Large intestine (tissue), 3 donors: ENCODE measurements around the gene LMCD1. TPM values are rescaled to one million over a fixed set of nuclear protein-coding genes. Genes with fewer than 3 reads are reported as not detected.
"Not testable (repeated sequence)": the region's sequence is repeated elsewhere in the genome, so short reads cannot be mapped to it uniquely, and the experiment has no call there.

Experiments used
- DNase-seq, 2 donors: peaks; one replicate each; pipeline versions ENCODE4 v3.0.0 to v3.0.0-alpha.2; 2013
- H3K27ac ChIP-seq: one replicate; pipeline ENCODE4 v1.5.1; 2013; ENCODE audit warnings: low read length
- H3K27me3 ChIP-seq: 2 replicates; pipeline ENCODE4 v1.6.1; 2013; ENCODE audit warnings: low read length; ENCODE audit not compliant: control insufficient read depth, insufficient read depth
- H3K36me3 ChIP-seq: 2 replicates; pipeline ENCODE4 v1.6.1; 2013; ENCODE audit warnings: low read length; ENCODE audit not compliant: control insufficient read depth, insufficient read depth
- H3K4me1 ChIP-seq: one replicate; pipeline ENCODE4 v1.6.1; 2013; ENCODE audit warnings: low read length; ENCODE audit not compliant: control insufficient read depth, insufficient read depth
- H3K4me3 ChIP-seq: one replicate; pipeline ENCODE4 v1.5.1; 2013; ENCODE audit warnings: low read length
- H3K9me3 ChIP-seq: one replicate; pipeline ENCODE4 v1.6.1; 2013; ENCODE audit warnings: mild to moderate bottlenecking, low read depth, low read length, moderate library complexity; ENCODE audit not compliant: control insufficient read depth
- WGBS: methylation state at CpG from one replicate; pipeline ENCODE4 v1.1.5; 2013; ENCODE audit warnings: low lambda C conversion rate; ENCODE audit not compliant: insufficient coverage; 5-methylcytosine and 5-hydroxymethylcytosine counted together
- polyA plus RNA-seq: library from polyadenylated mRNA; unstranded; fragments of 120-200 nt; gene quantifications from one replicate; pipeline ENCODE4 v1.2.1, GENCODE V29; 2013

The LMCD1 gene
- polyA plus RNA-seq, 1 donor: 14.4 TPM

DNA sequence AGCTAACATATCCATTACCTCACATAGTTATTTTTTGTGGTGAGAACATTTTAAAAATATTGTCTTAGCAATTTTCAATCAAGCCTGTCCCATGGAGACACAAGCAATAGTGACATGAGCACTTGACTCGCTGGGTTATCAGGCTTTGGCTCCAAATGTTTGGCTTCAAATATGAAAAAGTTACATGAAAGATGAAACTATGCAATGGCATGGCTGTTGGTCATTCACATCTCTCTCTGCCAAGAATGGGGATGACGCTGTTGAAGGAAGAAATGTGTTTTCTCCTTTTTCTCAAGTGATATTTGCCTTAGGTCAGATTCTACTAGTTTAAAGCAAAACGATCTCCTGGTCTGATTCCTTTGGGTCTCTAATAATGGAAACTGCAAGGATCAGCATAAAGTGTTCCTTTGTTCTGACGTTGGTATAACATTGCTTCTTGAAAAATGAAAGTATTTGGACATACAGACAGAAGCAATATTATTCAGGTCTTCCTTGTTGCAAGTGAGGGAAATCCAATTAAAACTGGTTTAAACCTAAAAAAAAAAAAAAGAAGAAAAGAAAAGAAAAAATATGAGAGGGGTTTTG lies 71.8 kb downstream of the LMCD1 start:
- no peak for DNase-seq
- 86% methylated on average over 2 of the region's 4 CpGs for WGBS
- Histone ChIP-seq H3K27ac (no peak overlapping the region), H3K27me3 (no peaks in the 10 kb centered on the region), H3K36me3 (peaks cover 3% of the 10 kb centered on the region), H3K9me3 (no peaks in the 10 kb centered on the region), H3K4me1 (no peaks in the 10 kb centered on the region), H3K4me3 (no peak overlapping the region)

DNA sequence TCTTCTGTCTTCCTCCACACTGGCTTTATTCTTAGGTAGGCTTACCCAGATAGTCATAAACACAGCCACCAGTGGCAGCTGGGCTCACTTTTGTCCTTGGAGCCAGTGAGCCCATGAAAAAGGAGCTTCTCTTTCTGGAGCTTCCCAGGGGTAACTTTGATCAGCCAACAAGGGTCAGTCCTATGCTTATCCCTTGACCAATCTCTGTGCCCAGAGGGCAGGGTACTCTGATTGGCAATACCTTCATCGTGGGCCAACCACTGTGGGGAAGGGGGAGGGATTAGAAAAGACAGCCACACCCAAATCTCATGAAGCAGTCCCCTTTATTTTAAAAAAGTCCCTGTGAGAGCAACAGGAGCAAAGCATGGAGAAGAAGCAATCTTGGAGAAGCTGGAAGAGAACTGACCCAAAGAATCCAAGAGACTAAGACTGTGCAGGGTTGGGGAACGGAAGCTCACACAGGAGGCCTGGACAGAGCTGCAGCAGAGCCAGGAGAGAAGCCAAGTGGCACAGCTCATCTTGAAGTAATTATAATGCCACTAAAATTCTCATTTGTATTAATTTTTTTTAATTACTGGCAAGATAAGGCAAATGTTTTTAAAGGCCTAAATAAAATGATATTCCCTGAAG lies 72.5 kb downstream of the LMCD1 start:
- WGBS: no CpG with 5 or more reads among the region's 2 CpGs
- Histone ChIP-seq H3K4me1 (no peaks in the 10 kb centered on the region), H3K9me3 (no peaks in the 10 kb centered on the region), H3K36me3 (no peaks in the 10 kb centered on the region), H3K27ac (no peak overlapping the region), H3K4me3 (no peak overlapping the region), H3K27me3 (no peaks in the 10 kb centered on the region)
- no peak for DNase-seq

DNA sequence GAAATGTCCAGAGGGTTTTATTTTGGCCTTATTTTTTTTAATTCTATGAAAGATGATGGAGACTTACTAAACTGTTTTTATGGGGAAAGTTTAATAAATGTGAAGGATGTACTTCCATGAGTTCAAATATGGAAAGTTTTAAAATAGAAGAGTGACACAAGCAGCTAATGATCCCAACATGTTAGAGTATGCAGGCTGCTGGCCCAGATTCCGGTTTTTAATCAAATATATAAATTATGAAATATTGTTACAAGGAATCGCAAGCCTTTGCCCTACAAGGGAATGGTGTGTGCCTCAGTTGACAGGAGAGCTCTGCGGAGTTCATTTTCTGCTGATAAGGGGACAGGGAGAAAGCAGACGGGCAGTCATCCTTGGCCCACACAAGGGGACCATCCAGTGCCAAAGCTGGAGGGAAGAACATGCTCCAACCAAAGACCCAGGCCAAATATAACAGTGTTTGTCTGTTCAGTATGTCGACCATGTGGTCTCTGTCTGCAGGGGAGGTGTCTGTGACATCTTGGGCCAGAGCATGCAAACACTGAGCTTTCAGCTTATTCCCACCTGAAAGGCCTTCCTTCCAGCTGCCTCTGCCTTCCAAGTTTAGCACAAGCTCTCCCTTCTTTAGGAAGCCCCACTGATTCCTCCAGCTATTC lies 73.2 kb downstream of the LMCD1 start:
- no peak for DNase-seq
- no peaks in the 10 kb centered on the region for H3K27me3 ChIP-seq
- H3K27ac ChIP-seq: no peak overlapping the region
- WGBS: no CpG with 5 or more reads among the region's 5 CpGs
- H3K4me3 ChIP-seq: no peak overlapping the region
- no peaks in the 10 kb centered on the region for H3K9me3 ChIP-seq
- H3K36me3 ChIP-seq: no peaks in the 10 kb centered on the region
- no peaks in the 10 kb centered on the region for H3K4me1 ChIP-seq

DNA sequence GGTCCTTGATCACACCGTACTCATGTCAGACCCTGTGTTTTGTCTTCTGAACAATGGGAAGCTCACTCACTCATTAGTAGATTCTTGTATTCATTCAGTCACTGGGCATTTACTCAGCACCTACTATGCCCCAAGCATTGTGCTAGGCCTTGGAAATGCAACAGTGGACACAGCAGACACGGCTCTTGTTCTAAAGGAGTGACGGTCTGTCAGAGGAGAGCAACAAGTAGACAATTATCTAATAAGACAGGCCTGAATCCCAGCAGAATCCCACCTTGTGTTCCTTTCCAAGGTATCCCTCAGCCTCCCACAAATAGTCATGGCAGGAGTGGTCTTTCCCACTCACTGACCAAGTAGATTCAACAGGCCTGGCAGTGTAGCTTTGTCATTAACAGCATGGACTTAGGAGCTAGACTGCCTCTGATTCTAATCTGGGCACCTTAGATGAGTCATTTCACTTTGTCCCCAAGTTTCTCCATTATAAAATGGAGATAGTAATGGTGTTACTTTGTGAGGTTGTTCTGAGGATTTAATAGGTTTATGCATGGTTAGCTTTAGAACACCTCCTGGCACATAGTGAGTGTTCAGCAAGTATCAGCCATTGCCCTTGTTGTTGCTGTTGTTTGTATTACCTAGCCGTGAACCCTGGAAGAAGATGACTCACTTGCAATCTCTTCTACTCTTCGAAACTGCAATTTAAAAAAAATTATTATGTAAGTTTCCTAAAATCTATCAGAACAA lies 73.9 kb downstream of the LMCD1 start:
- Histone ChIP-seq H3K36me3 (no peaks in the 10 kb centered on the region), H3K4me3 (no peak overlapping the region), H3K4me1 (no peaks in the 10 kb centered on the region), H3K27me3 (no peaks in the 10 kb centered on the region), H3K27ac (no peak overlapping the region), H3K9me3 (no peaks in the 10 kb centered on the region)
- no CpG with 5 or more reads among the region's 5 CpGs for WGBS
- no peak for DNase-seq

DNA sequence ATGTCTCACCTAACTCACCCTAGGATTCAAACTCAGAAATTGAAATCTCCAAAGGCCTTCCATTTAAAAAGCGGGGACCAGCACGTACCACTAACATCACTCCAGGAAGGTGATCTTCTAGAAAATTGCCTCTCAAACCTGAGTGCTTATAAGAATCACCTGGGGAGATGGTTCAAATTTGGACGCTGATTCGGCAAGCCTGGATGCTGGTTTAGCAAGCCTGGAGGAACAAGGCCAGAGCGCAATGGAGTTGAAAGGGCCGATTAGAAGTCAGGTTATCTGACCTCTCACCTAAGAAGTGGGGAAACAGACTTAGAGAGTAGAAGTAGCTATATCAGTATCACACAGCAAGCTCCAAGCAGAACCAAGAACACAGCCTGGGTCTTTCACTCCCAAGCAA lies 74.8 kb downstream of the LMCD1 start:
- no CpG with 5 or more reads among the region's 6 CpGs for WGBS
- no peak for DNase-seq
- H3K27me3 ChIP-seq: no peaks in the 10 kb centered on the region
- no peaks in the 10 kb centered on the region for H3K9me3 ChIP-seq
- no peak overlapping the region for H3K4me3 ChIP-seq
- no peaks in the 10 kb centered on the region for H3K4me1 ChIP-seq
- H3K36me3 ChIP-seq: no peaks in the 10 kb centered on the region
- no peak overlapping the region for H3K27ac ChIP-seq

DNA sequence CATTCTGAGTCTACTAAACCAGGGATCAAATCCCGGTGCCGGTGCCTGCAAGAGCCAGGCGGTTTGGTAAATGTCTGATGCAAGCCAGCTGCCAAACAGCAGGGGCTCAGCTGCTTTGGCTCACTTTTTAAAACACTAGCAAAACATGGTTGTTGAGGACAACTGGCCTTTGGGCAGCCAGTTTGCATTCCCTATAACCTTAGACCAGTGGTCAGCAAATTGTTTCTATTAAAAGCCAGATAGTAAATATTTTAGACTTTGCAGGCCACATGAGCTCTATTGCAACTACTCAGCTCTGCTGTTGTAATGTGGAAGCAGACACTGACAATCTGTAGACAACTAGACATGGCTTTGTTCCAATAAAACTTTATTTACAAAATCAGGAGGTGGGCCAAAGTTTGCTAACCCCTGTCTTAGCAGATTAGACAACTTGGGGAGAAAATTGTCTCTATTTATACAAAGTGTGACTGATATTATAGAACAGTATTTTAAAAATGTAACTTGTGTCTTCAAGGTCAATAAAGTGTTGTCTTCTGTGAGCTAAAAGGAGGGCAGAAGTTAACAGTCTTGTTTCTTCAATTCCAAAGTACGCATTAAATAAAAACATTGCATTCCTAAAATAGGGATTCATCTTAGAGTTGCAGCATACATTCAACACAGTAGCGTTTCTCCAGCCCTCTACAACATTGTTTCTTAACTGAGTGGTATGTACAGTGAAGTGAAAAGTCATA lies 75.4 kb downstream of the LMCD1 start:
- no peaks in the 10 kb centered on the region for H3K4me1 ChIP-seq
- WGBS: 100% methylated on average over 1 of the region's 5 CpGs
- no peak overlapping the region for H3K27ac ChIP-seq
- DNase-seq: no peak
- no peaks in the 10 kb centered on the region for H3K27me3 ChIP-seq
- H3K4me3 ChIP-seq: no peak overlapping the region
- H3K36me3 ChIP-seq: no peaks in the 10 kb centered on the region
- H3K9me3 ChIP-seq: no peaks in the 10 kb centered on the region

DNA sequence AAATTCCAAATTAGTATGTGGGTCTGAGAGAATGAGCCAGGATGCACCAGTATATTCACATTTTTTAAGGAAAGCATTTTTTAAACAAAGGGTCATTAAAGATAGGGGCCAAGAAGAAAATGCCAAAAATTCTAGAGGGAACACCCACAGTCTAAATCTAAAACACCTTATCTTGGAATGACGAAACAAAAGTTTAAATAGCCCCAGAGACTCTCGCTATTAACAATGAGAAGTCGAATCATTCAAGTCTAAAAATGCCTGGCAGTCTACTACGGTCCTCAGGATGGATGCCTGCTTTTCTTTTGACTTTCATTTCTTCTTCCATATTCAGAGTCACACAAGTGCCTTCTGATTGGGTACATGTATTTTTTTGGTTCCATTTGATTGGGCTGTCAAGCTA lies 76.7 kb downstream of the LMCD1 start:
- WGBS: 100% methylated on average over 1 of the region's 4 CpGs
- Histone ChIP-seq H3K27me3 (no peaks in the 10 kb centered on the region), H3K27ac (no peak overlapping the region), H3K36me3 (no peaks in the 10 kb centered on the region), H3K9me3 (no peaks in the 10 kb centered on the region), H3K4me1 (no peaks in the 10 kb centered on the region), H3K4me3 (no peak overlapping the region)
- DNase-seq: no peak

DNA sequence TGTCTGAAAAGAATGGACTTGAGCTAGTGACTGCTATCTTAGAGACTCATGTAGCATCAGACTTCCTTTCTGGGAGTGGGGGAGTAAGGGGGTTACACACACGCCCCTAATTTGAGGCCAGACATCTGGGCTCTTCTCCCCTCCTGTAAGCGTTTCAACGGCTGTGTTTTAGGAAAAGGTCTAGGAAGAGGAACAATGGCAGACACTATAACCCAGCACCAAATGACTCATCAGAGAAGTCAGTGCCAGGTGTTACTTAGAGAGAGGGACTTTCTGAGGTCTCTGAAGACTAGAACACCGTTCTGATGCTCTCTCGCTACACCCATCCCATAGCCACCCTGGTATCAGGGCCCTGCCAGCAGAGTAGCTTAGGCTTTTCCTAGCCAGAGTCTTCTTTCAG lies 77.5 kb downstream of the LMCD1 start:
- Histone ChIP-seq H3K4me1 (no peaks in the 10 kb centered on the region), H3K9me3 (no peaks in the 10 kb centered on the region), H3K36me3 (no peaks in the 10 kb centered on the region), H3K27me3 (no peaks in the 10 kb centered on the region), H3K4me3 (no peak overlapping the region), H3K27ac (no peak overlapping the region)
- no CpG with 5 or more reads among the region's 5 CpGs for WGBS
- DNase-seq: no peak

DNA sequence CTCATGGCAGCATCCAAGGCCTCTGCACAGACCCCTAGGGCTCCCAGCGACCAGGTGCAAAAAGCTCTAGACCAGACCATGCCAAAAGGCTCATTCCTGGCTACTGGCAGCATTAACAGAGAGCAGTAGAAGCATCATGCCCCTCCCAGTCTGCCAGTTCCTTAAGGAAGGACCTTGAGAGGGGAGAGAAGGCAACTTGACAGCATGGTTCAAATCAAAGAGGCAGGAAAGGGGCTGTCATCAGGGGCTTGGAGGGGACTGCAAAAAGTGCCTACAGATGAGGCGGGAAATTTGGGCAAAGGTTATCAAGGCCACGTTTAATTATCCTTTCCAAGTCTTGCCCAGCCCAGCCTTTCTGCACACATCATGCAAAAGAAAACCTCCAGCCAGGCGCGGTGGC lies 78.3 kb downstream of the LMCD1 start:
- Histone ChIP-seq H3K36me3 (no peaks in the 10 kb centered on the region), H3K27me3 (no peaks in the 10 kb centered on the region), H3K4me3 (no peak overlapping the region), H3K27ac (no peak overlapping the region), H3K9me3 (no peaks in the 10 kb centered on the region), H3K4me1 (no peaks in the 10 kb centered on the region)
- DNase-seq: no peak
- WGBS: no CpG with 5 or more reads among the region's 5 CpGs

DNA sequence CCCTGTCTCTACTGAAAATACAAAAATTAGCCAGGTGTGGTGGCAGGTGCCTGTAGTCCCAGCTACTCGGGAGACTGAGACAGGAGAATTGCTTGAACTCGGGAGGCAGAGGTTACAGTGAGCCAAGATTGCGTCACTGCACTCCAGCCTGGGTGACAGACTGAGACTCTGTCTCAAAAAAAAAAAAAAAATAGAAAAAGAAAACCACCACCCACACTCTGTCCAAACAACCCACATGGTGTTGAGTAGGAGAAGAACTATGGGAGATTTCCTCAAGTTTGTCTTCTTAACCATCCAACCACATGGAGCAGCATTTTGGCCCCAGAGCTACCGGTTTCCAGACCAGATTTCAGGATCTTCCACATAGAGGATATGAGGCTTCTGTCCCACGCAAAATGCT lies 78.8 kb downstream of the LMCD1 start:
- not testable (repeated sequence) for H3K36me3 ChIP-seq, DNase-seq, H3K4me1 ChIP-seq, H3K27ac ChIP-seq, H3K27me3 ChIP-seq, H3K4me3 ChIP-seq, H3K9me3 ChIP-seq
- no CpG with 5 or more reads among the region's 5 CpGs for WGBS
